Small intestine (tissue), 7 donors: Measurements from ENCODE around the gene ACKR2. TPM values are rescaled to one million over a fixed set of nuclear protein-coding genes. Genes with fewer than 3 reads are reported as not detected.
A peak's percentile ranks its signal among the peaks of the same experiment; 100 is the strongest.

Experiments used
- DNase-seq, 2 donors: peaks; one replicate each; pipeline versions ENCODE4 v3.0.0 to v3.0.0-alpha.2; 2013
- FAIRE-seq: peaks from 2 replicates; lab custom pipeline; 2012; peaks lifted over from hg19 to GRCh38; lab: Jason Lieb, UNC
- H3K27ac ChIP-seq, 3 donors: one replicate each; pipeline ENCODE4 v1.5.1; 2013; ENCODE audit warnings: low read length in 2 of 3, mild to moderate bottlenecking in 2 of 3, control low read depth in 1 of 3, inconsistent platforms in 1 of 3, low read depth in 1 of 3, moderate library complexity in 1 of 3
- H3K27me3 ChIP-seq, 3 donors: one replicate each; pipeline ENCODE4 v1.6.1; 2013; ENCODE audit warnings: low read length in 3 of 3, inconsistent platforms in 1 of 3; ENCODE audit not compliant: control insufficient read depth in 3 of 3, insufficient read depth in 3 of 3
- H3K36me3 ChIP-seq, 3 donors: one replicate each; pipeline ENCODE4 v1.6.1; 2013; ENCODE audit warnings: low read length in 3 of 3, inconsistent platforms in 1 of 3, low read depth in 1 of 3, mild to moderate bottlenecking in 1 of 3, moderate library complexity in 1 of 3; ENCODE audit not compliant: control insufficient read depth in 3 of 3, insufficient read depth in 2 of 3
- H3K4me1 ChIP-seq, 3 donors: one replicate each; pipeline ENCODE4 v1.6.1; 2013; ENCODE audit warnings: low read length in 2 of 3, inconsistent platforms in 1 of 3, low read depth in 1 of 3, mild to moderate bottlenecking in 1 of 3, moderate library complexity in 1 of 3; ENCODE audit not compliant: control insufficient read depth in 3 of 3, insufficient read depth in 2 of 3
- H3K4me3 ChIP-seq, 3 donors: one replicate each; pipeline ENCODE4 v1.5.1; 2013; ENCODE audit warnings: low read length in 3 of 3, control low read depth in 1 of 3, inconsistent platforms in 1 of 3, low read depth in 1 of 3, mild to moderate bottlenecking in 1 of 3, moderate library complexity in 1 of 3
- H3K9me3 ChIP-seq, 2 donors: one replicate each; pipeline ENCODE4 v1.6.1; 2013; ENCODE audit warnings: low read depth in 1 of 2, low read length in 1 of 2; ENCODE audit not compliant: control insufficient read depth in 2 of 2, insufficient read depth in 1 of 2
- WGBS, 3 donors: extraction: QIAGEN DNeasy Blood & Tissue Kit; methylation state at CpG; one replicate each; pipeline ENCODE4 v1.1.7; 2013; 5-methylcytosine and 5-hydroxymethylcytosine counted together
- polyA plus RNA-seq, 4 donors: library from polyadenylated mRNA; stranded (reverse) in 3 of 4; unstranded in 1 of 4; fragments of 200-250 nt in 3 of 4; fragments of 120-200 nt in 1 of 4; gene quantifications; one replicate each; pipeline versions ENCODE4 v1.2.1 to v1.2.3, GENCODE V29; 2013
- donor health status: healthy with polysubstance abuse.
- donor health status: control.
- donor health status: control.
- donor health status: Bipolar disorder and iron deficiency.
- donor health status: healthy.

The ACKR2 gene
- polyA plus RNA-seq, 4 donors: 0.22 to 2.5 (median 1.3) TPM

GRCh38 chr3:42898896-42899675 lies 89.8 kb downstream of the ACKR2 start:
- FAIRE-seq: no peak
- no peaks in the 10 kb centered on the region for H3K36me3 ChIP-seq
- DNase-seq: no peak
- H3K4me3 ChIP-seq: no peak overlapping the region
- H3K27me3 ChIP-seq: peaks cover 0 to 3% (median 0%) of the 10 kb centered on the region in 3 donors
- H3K9me3 ChIP-seq: no peaks in the 10 kb centered on the region
- H3K27ac ChIP-seq: no peak overlapping the region
- no peaks in the 10 kb centered on the region for H3K4me1 ChIP-seq

DNA sequence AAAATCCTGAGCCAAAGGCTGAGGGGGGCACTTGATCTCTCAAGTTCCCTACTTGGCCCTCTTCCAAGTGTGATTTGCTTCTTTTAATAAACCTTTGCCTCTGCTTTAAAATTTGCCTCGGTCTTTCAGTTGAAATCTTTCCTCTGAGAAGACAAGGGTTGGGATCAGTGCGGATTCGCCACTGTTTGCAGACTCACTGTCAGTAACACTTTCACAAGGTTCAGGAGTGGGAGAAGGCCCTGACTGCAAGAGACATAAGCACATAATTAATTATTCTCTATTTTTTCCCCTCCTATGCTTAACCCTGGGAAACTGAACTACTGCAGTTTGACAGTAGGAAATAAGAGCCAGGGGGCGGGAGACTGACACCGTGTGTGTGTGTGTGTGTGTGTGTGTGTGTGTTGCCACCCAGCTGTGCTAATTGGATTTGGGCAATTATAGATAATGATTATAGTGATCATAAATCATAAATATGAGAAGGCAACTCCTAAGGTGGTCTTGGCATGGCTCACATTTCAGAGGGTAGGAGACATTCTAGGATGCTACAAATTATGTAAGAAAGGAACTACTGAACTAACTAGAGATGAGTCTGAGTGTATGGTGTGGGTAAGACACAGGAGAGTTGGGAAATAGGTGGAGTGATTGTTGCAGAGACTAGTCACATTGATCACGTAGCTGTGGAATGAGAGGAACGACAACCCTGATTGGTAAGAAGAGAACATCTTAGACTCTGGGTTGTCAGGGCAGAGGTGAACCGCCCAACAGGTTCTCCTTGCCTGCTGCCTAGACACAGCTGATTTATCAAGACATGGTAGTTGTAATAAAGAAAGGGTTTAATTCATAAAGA lies 91.2 kb downstream of the ACKR2 start:
- peaks cover 0 to 3% (median 0%) of the 10 kb centered on the region in 3 donors for H3K27me3 ChIP-seq
- WGBS, 3 donors: 79 to 81% (median 81%) methylated on average over 8 of the region's 8 CpGs
- H3K4me1 ChIP-seq: peaks cover 0 to 1% (median 0%) of the 10 kb centered on the region in 3 donors
- H3K36me3 ChIP-seq: no peaks in the 10 kb centered on the region
- no peak overlapping the region for H3K27ac ChIP-seq
- DNase-seq (no peak), FAIRE-seq (no peak)
- H3K9me3 ChIP-seq: no peaks in the 10 kb centered on the region
- no peak overlapping the region for H3K4me3 ChIP-seq

- no peak overlapping the region for H3K27ac ChIP-seq
- DNase-seq (no peak), FAIRE-seq (no peak)
- no peaks in the 10 kb centered on the region for H3K9me3 ChIP-seq
- H3K4me1 ChIP-seq: peaks cover 0 to 5% (median 0%) of the 10 kb centered on the region in 3 donors
- no peak overlapping the region for H3K4me3 ChIP-seq
- H3K36me3 ChIP-seq: no peaks in the 10 kb centered on the region
- WGBS, 3 donors: 62 to 85% (median 71%) methylated on average over 3 of the region's 3 CpGs
- H3K27me3 ChIP-seq: peaks cover 0 to 3% (median 0%) of the 10 kb centered on the region in 3 donors
Observed at GRCh38 chr3:42901073-42901415, 91.8 kb downstream of the ACKR2 start.

GRCh38 chr3:42902257-42902656 lies 93.0 kb downstream of the ACKR2 start:
- Histone ChIP-seq H3K27ac (no peak overlapping the region), H3K4me1 (peaks cover 0 to 7% (median 5%) of the 10 kb centered on the region in 3 donors), H3K36me3 (no peaks in the 10 kb centered on the region), H3K4me3 (no peak overlapping the region), H3K9me3 (no peaks in the 10 kb centered on the region), H3K27me3 (peaks cover 0 to 2% (median 0%) of the 10 kb centered on the region in 3 donors)
- FAIRE-seq: no peak
- WGBS, 3 donors: 80 to 90% (median 84%) methylated on average over 2 of the region's 2 CpGs
- DNase-seq: no peak

DNA sequence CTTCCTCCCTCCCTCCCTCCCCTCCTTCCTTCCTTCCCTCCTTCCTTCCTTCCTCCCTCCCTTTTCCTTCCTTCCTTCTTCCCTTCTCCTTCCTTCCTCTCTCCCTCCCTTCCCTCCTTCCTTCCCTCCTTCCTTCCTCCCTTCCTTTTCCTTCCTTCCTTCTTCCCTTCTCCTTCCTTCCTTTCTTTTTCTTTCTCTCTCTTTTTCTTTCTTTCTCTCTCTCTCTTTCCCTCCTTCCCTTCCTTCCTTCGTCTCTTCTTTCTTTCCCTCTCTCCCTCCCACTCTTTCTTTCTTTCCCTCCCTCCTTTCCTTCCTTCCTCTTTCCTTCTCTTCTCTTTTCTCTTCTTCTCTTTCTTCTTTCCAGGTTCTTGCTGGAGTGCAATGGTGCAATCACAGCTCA lies 94.8 kb downstream of the ACKR2 start:
- peaks cover 0 to 7% (median 5%) of the 10 kb centered on the region in 3 donors for H3K4me1 ChIP-seq
- no peak overlapping the region for H3K27ac ChIP-seq
- WGBS, 3 donors: 89 to 97% (median 91%) methylated on average over 1 of the region's 1 CpG
- peaks cover 0 to 4% of the 10 kb centered on the region in 2 donors for H3K9me3 ChIP-seq
- FAIRE-seq (no peak), DNase-seq (no peak)
- H3K27me3 ChIP-seq: no peaks in the 10 kb centered on the region
- H3K36me3 ChIP-seq: peaks cover 0 to 12% (median 0%) of the 10 kb centered on the region in 3 donors
- H3K4me3 ChIP-seq: no peak overlapping the region

DNA sequence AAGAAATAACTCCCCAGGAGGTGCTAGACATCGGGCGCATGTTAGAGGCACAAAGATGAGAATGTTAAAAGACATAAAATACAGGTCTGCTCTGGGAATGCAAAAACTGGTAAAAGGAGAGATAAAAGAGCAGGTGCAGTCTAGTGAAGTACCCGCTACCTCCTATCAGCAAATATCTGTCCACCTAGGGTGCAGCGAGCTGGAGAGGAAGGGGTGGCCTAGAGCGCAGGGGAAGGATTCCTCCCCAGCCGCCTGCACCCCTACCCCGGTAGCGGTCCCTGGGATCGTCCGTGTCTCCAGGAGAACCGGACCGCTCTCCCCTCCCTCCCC lies 96.5 kb downstream of the ACKR2 start:
- Histone ChIP-seq H3K4me3 (peak overlapping the region; percentile 45 to 60 (median 55)), H3K9me3 (peaks cover 0 to 10% of the 10 kb centered on the region in 2 donors), H3K27me3 (no peaks in the 10 kb centered on the region), H3K4me1 (peaks cover 0 to 7% (median 5%) of the 10 kb centered on the region in 3 donors), H3K27ac (peak overlapping the region in 1 of 3 donors; percentile 25), H3K36me3 (peaks cover 0 to 20% (median 3%) of the 10 kb centered on the region in 3 donors)
- FAIRE-seq (no peak), DNase-seq (no peak)
- 7 to 16% (median 8%) methylated on average over 8 to 12 of the region's 12 CpGs for WGBS, 3 donors

DNA sequence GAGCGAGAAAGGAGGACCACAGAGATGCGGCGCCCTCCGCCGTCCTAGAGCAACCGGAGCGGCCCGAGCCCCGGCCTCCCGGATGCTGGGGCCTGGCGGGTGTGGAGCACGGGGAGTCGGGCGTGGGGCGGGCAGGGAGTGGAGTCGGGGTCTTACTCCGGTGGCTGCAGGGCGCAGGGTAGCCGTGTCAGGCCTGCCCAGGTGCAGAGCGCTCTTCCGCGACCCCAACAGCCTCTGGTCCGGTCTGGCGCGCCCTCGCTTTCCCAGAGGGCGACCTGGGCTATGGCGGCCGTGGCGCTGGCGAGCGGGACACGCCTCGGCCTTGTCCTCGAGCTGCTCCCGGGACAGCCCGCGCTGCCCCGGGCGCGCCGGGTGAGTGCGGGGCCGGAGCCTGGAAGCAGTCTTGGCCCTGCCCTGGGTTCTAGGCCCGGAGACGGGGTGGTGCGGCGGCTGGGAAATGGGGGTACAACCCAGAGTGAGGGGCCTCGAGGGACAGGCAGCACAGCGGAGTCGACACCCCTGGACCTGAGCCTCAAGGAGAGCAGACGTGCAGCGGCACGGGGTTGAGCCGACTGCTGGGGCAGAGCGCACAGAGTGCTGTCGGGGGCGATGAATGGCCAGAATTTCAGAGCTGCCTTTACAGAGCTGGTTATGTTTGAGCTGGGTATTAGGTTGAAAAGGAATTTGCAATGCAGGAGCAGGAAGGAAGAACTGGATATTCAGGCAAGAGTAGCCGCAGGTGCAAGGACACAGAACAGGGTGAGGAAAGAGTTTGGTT lies 97.0 kb downstream of the ACKR2 start, which contains the start of gene ZNF662:
TSS of gene ZNF662 (plus strand) at position 73 of the 778 bp plus-strand sequence. CDS start 1,973 bp downstream, outside the sequence.
- FAIRE-seq: no peak
- DNase-seq: peak; percentile 45 to 88
- Histone ChIP-seq H3K27ac (peak within 1 kb of the TSS in 2 of 3 donors; percentile 11 to 25), H3K4me3 (peak within 1 kb of the TSS; percentile 45 to 60 (median 55)), H3K9me3 (peaks cover 0 to 15% of the 10 kb centered on the region in 2 donors), H3K36me3 (peaks cover 0 to 20% (median 3%) of the 10 kb centered on the region in 3 donors), H3K27me3 (no peaks in the 10 kb centered on the region), H3K4me1 (peaks cover 0 to 7% (median 5%) of the 10 kb centered on the region in 3 donors)
- 2 to 8% (median 4%) methylated on average over 49 to 59 of the region's 59 CpGs for WGBS, 3 donors

DNA sequence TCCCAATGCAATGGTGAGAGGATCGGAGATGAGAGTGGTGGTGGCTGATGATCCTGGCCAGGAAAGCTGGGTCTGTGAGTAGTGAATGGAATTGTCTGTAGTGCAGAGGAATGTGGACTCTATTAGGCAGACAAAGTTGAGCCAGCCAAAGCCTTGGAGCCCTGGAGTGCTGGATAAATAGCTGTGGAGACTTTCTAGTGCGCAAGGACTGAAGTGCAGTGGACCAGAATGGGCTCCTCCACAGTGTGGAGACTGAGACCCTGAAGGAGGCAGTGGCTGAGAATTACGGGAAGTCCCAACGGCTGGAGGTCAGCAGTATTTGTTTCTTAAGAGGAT lies 97.6 kb downstream of the ACKR2 start:
- DNase-seq: no peak
- Histone ChIP-seq H3K36me3 (peaks cover 0 to 20% (median 3%) of the 10 kb centered on the region in 3 donors), H3K9me3 (peaks cover 0 to 15% of the 10 kb centered on the region in 2 donors), H3K27ac (no peak overlapping the region), H3K27me3 (no peaks in the 10 kb centered on the region), H3K4me1 (peaks cover 0 to 7% (median 5%) of the 10 kb centered on the region in 3 donors), H3K4me3 (peak overlapping the region in 1 of 3 donors; percentile 60)
- FAIRE-seq: no peak
- WGBS, 3 donors: 70 to 90% (median 82%) methylated on average over 4 of the region's 4 CpGs
